GM20431 (cell line): ENCODE measurements around the gene UBE2QL1.

Experiments used
- in situ Hi-C: fragments of 300-500 bp; cut with MseI, MboI; formaldehyde crosslinking; loops from one replicate; pipeline ENCODE4 v1.15.0; 2020; ENCODE audit warnings: low sequenced_read_pairs; ENCODE audit not compliant: unreplicated experiment

Gene UBE2QL1, protein sequence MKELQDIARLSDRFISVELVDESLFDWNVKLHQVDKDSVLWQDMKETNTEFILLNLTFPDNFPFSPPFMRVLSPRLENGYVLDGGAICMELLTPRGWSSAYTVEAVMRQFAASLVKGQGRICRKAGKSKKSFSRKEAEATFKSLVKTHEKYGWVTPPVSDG

DNA sequence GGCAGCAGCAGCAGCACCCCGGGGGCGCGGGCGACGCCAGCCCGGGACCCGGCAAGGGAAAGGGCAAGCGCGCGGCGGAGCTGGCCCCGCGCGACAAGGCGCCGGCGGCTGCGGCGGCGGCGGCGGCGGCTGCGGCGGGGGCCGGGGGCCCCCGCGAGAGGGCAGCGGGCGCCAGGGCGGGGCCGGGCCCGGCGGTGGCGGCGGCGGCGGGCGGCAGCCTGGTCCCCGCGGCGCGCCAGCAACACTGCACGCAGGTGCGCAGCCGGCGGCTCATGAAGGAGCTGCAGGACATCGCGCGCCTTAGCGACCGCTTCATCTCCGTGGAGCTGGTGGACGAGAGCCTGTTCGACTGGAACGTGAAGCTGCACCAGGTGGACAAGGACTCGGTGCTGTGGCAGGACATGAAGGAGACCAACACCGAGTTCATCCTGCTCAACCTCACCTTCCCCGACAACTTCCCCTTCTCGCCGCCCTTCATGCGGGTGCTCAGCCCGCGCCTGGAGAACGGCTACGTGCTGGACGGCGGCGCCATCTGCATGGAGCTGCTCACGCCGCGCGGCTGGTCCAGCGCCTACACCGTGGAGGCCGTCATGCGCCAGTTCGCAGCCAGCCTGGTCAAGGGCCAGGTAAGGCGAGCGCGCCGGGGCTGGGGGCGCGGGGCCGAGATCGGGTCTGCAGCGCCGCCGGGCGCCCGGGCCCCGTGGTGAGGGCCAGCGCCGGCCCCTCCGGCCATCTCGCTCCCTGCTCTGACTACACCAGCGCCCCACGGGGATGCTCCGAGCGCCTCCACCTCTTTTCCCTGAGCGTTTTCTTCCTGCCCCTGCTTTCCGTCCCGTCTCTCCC, at the start of gene UBE2QL1:
TSS of gene UBE2QL1 (plus strand) at position 238 of the 843 bp plus-strand sequence. CDS start at position 273, 35 bp downstream.
- in situ Hi-C loops: no loop called here

DNA sequence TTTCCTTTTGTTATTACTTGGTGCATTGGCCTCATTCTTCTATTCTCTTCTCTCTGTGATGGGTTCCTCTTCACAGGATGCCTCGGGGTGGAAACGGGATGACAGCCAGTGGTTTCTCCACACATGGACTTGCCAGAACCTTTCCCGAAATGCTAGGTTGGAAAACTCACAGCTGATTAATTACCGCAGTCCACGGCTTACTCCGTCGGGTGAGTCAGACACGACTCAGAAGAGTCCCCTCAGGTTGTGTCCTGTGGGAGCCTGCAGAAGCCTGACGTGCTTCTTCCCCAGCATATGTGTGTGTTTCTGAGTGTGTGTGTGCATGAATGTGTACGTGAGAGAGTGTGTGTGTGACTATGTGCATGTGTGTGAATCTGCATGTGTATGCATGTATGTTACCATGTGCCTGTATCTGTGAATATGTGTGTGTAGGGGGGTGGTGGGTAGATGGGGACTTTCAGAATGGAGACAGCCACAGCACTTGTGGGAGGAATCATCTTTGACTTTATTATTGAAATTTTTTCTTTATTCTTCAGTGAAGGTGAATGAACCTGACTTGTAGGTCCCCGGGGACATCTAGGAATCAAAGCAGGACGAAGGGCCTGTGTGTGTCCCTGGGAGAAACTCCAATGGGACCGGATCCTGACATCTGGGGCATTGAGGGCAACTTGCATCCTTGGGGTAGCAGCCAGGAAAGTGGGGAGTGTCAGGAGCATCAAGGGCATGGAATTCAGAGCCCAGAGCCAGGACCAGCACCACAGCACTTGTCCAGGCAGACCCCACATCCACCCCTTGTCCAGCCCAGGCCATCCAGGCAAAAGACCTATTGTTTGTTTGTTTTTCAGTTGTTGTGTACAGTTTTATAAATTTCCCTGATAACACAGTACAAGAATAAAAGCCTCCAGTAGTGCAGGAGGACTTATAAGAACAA, 48.4 kb upstream of the UBE2QL1 start:
- in situ Hi-C loops: no loop called here

DNA sequence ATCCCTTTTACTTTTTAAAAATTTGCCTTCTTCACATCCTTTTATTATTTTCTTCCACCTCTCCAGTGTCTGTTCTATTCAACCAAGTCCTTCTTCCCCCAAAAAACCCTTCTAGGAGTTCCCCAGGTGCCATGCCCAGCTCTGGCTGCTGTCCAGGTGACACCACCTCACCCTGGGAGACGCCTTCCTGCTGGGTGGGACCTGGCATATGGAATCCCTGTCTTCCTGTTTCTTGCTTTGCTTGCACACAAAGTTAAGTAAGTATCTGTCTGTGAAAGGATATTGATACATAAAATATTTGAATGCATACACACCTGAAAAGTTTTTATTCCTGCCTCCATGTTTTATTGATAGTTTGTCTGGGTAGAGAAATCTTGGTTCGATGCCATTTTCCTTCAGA, 47.2 kb upstream of the UBE2QL1 start:
- in situ Hi-C loops: no loop called here

DNA sequence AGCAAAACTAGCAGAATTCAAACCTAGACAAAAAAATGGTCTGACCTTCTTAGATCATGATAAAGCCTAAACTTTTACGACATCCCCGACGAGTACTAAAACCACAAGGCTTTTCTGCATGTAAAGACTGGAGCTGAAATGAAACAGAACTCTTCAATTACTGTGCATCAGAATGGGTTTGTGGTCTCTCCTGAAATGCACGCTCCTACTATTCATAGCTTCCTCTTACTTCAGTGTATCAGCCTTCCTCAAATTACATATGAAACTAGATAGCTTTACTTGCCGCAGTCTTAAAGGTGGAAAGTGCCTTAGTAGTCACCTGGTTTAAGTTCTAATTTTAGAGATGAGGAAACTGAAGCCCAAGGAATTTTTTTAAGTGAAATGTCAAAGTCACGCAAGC, 45.7 kb upstream of the UBE2QL1 start:
- in situ Hi-C loops: no loop called here

DNA sequence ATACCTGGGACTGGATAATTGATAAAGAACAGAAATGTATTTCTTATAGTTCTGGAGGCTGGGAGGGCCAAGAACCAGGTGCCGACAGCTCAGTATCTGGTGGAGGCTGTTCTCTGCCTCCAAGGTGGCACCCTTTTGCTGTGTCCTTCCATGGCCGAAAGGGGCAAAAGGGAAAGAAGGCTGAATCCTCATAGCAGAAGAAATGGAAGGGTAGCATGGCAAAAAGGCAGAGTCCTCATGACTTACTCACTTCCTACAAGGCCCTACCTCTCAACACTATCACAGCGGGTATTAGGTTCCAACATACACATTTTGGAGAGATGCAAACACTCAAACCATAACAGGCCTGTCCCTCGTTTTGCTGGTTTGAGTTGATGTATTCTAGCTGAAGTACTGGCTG, 45.2 kb upstream of the UBE2QL1 start:
- in situ Hi-C loops: no loop called here

DNA sequence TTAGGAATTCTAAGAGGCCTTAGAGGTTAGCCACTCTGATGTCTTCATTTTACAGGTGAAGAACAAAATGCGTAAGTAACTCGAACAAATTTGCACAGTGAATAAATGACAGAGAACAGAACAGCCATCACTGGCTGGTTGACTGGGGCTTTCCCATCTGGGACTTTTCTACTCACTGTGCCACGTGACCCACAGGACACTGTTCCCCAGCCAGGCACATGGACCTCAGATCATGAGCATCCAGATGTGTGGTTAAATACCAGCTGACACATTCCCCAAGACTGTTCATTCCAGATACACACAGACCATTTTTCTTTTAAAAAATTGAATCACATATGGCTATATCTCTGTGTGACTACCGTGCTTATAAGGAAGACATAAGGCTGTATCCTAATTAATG, 44.5 kb upstream of the UBE2QL1 start:
- in situ Hi-C loops: no loop called here

DNA sequence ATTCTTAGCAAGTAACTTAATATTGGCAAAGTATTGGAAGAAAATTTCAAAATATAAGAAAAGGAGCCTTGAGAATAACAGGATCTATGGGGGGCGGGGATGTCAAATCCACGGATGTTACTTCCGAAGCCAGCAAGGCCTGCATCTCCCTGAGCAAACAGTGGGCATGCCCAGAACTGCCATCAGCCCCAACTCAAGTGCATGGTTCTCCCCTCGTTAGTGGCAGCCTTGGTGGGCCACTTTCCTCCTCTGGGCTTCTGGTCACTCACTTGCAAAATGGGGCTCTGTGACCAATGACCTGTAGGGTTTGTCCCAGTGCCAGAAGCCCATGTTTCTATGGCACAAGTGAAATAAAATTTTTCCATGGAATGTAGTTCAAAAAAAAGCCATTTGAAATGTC, 43.1 kb upstream of the UBE2QL1 start:
- in situ Hi-C loops: no loop called here

DNA sequence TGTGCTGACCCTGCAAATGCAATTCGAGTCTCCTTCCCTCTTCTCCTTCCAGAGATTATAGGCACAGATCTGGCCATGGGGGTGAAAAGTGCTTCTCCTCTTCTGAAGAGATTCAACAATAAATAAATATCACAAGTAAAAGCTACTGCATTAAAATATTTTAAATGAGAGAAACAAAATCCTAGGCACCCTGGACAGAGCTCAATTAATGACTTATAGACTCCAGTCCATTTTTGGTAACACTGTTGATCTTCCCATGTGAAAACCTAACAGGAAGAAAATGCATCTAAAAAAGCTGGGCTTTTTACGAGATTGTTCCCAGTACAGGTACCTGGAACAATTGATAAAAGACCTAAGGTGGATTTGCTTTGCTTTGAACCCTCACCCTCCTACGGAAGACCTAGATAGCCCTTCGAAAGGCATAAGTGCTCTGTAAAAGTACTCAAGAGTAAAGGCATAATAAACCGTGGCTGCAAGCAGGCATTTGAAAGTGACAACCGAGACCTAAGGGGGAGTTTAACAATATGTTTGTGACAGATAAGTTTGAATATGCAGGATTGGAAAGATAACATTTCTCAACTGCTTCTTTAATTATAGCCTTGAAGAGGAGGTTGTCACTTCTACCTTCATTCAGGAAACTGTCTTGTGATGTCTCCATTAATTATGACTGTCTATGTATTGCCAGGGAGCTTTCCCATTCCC, 41.0 kb upstream of the UBE2QL1 start:
- in situ Hi-C loops: no loop called here

DNA sequence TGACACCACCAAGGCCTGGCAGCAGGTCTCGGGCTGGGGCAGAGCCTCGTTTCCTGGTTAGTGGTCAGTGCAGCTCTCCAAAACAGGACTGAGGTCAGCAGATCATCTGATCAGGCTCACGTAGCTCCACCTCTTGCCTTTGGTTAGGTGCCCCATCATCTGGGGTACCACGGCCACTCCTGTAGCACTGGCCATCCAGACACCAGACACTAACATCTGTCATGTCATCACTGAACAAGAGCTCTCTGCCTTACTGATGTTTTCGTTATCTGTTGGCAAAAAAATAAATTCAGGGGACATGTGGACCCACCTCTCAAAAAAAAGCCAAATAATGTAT, 40.4 kb upstream of the UBE2QL1 start:
- in situ Hi-C loops: no loop called here

DNA sequence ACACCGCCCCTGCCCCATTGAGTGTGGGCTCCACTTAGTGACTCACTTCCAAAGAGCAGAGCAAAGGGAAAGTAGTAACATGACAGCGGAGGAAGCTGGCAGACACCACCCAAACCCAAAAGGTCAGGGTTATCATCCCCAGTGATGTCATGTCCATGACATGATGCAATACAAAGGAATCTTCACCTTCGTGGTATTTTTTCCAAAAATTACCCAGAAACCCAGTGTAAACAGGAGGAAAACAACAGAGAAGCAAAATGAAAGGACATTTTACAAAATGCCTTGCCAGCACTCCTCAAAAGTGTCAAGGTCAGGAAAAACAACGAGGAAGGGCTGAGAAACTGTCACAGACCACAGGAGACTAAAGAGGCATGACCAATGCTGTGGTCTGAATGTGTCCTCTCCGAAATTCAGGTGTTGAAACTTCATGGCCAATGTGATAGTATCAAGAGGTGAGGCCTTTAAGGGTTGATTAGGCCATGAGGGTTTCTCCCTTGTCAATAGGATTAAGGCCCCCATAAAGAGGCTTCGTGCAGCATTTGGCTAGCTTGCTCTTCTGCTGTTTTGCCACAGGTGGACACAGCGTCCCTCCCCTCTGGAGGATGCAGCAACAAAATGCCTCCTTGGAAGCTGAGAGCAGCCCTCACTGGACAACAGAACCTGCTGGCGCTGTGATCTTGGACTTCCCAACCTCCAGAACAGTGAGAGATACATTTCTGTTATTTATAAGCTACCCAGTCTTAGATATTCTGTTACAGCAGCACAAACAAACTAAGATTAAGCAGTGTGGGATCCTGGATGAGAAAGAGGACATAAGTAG, 39.8 kb upstream of the UBE2QL1 start:
- in situ Hi-C loops: no loop called here

DNA sequence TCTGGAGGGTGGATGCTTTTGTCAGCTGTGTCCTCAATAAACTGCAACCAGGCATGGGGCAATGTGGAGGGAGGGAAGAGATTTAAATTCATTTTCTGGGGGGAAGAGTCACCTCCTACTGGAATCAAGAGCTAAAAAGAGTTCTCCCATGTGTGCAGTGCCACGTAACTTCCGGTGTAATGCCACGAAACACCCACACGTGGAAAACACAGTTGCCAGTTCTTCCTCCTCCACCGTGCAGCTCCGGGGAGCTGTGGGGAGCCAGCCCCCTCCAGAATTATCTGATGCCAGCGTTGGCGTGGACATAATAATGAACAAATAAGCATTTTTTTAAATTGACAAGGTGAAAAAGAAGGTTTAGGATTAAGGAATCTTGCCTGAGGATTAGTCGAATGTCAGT, 38.2 kb upstream of the UBE2QL1 start:
- in situ Hi-C loops: no loop called here

DNA sequence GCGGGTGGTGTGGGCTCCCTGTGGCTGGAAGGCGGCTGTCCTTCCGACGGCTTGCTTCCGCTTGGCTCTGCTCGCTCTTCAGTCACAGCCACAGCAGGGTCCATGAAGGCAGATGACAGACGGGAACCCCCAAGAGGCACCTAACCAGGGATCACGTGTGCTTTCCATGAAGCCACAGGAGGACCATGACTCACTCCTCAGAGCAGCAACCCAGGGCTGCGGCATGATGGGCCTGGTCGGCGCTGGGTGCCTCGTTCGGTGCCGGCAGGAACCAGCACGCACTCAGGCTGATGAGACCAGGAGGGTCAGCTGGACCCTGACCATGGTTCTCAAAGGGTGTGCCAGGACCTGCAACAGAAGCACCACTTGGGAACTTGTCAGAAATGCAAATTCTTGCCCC, 37.5 kb upstream of the UBE2QL1 start:
- in situ Hi-C loops: no loop called here

DNA sequence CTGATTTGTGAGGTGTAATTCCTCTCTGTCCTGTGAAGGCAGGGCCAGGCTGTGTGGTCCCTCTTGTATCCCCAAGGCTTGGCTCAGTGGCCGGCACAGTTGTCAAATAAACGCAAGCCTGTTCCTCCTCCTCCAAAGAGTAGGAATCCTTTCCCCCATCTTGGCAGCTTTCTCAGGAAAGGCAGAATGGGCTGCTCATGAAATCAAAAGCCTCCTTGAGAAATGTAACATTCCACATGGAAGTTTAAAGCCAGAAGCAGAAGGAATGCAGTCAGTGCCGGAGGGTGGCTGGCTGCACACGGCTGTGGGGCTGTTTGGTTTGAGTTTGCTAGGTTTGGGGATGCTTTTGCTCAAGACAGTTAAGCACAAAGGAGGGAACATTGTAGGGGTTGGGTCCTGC, 35.8 kb upstream of the UBE2QL1 start:
- in situ Hi-C loops: no loop called here

DNA sequence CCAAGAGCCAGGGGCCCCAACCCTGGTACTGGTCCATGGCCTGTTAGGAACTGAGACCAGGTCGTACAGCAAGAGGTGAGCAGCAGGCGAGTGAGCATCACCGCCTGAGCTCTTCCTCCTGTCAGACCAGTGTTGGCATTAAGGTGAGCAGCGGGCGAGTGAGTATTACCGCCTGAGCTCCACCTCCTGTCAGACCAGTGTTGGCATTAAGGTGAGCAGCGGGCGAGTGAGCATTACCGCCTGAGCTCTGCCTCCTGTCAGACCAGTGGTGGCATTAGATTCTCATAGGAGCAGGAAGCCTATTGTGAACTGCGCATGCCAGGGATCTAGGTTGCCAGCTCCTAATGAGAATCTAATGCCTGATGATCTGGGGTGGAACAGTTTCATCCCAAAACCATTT, 31.0 kb upstream of the UBE2QL1 start:
- in situ Hi-C loops: no loop called here

DNA sequence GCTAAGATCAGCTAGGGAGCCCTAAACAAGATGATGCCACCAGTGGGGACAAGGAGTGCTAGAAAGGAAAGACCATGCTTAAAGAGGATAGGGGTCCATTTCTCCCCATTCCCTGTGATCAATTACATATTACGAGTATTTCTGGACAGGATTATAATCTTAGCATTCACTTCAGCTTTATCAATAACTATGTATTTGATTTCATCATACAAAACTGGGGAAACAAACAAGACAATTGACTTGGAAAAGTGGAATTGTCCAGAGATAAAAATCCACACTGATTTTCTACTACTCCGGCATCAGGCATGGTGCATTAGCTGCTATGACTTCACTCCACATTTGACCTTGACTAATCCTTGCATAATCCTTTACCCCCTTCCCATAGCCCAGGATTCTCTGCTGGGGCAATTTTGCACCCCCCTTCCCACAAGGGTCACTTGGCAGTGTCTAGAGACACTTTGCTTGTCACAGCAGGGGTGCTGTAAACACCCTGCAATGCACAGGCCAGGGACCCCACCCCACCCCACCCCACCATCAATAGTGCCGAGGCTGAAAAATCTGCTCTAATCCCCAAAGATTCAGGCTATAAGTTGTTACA, 29.9 kb upstream of the UBE2QL1 start:
- in situ Hi-C loops: no loop called here

DNA sequence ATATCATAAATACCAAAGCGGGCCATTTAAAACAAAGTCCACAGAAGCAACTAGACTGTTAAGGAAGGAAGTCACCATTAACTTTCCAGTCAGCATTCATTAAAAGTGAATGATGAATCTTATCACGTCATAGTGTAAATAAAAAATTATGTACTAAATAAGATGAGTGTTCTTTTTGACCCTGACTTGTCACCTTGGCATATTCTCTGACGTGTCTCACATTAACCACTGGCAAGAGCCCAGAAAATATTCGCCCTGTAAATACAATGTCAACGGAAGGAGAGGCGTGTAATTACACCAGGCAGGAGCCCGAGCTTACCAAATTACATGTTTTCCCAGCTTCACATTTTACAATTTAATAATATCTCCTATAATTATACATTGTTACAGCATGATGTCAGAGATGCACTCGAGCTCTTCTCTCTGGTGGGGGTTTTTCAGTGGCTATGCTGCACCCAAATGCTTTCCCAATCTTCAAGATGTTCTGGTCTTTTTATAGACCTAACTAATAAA, 29.3 kb upstream of the UBE2QL1 start:
- in situ Hi-C loops: no loop called here

DNA sequence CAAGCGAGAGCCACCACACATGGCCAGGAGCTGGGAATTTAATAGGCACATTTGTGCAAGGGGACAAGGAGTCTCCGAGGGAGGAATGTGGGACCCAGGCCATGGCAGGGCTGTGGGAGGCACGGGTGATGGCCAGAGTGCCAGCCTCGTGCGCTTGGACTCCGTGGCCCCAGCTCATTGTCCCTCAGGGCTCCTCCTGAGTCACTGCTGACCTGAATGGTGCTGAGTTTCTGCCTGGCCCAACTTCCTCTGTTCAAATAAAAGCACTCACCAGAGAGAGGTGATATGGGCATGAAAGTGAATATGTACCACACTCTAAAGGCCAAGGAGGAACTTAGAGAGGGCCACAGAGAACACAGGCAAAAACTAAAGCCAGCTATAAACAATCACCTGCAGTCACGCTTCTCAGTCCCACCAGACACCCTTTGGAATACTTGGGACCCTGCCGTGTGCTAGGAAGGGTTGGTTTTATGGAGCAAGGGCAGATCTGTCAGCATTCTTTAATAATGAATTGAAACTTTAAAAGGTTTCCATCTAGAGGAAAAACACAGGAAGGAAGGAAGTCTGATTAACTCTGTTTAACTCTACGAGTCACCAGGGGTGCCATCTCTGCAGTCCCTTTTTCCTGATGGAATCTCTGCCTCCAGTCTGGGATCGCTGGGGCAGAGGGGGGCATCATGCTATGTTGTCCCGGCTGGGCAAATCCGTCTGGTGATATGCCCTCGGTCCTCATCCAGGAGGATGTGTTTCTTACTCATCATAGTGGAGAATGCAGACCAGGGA, 25.1 kb upstream of the UBE2QL1 start:
- in situ Hi-C loops: no loop called here

DNA sequence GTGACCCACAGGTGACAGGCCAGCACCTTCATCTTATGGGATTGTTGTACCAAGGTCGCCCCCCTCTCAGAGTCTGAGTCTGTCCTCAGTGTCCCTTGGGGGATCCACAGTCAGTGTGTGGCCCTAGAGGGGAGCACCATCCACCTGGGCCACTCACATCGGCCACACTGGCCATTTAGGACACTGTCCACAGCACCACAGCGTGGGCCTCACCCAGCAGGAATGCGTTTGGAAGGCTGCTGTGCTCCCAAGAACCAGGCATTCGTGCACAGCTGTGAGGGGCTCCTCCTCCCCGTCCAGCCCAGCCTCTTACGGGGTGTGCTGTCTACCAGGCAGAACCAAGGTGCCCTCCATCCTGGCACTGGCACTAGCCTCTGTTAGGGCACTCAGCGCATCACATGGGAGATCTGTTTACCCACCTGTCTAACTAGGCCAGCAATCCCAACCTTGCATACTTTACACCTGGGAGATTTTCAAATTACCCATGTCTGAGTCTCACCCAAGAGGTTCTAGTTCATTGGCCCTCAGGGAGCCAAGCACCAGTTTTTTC, 24.5 kb upstream of the UBE2QL1 start:
- in situ Hi-C loops: no loop called here
